HCEC 1CT (cell line): ENCODE data around the gene LSP1.
"Not testable (repeated sequence)": the region's sequence is repeated elsewhere in the genome, so short reads cannot be mapped to it uniquely, and the experiment has no call there.

Experiments used
- DNase-seq: peaks from one replicate; pipeline ENCODE4 v3.0.0-alpha.2; 2017

LSP1 gene

GRCh38 chr11:1852877-1853276 is at the start of gene LSP1:
LSP1 (plus strand) TSS chr11:1853084; CDS start chr11:1853145, 61 bp downstream.
- no peak for DNase-seq

- DNase-seq = no peak
These were observed 49.6 kb upstream of the LSP1 start for GRCh38 chr11:1803246-1803645.

DNA sequence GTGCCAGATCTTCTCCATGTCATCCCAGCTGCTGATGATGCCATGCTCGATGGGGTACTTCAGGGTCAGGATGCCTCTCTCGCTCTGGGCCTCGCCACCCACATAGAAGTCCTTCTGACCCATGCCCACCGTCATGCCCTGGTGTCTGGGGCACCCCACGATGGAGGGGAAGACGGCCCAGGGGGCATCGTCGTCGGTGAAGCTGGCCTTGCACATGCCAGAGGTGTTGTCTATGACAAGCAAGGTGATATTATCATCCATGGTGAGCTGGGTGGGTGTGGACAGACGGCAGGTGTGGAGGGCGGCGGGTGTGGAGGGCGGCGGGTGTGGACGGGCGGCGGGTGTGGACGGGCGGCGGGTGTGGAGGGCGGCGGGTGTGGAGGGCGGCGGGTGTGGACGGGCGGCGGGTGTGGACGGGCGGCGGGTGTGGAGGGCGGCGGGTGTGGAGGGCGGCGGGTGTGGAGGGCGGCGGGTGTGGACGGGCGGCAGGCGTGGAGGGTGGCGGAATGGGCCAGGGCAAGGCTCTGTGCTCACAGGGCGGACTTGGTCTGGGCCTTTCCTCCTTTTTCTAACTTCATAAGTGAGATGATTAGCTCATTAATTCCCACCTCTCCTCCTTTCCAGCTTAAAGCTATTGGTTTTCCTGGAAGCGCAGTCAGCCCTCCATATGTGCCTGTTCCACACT is 48.9 kb upstream of the LSP1 start:
- DNase-seq = not testable (repeated sequence)

DNA sequence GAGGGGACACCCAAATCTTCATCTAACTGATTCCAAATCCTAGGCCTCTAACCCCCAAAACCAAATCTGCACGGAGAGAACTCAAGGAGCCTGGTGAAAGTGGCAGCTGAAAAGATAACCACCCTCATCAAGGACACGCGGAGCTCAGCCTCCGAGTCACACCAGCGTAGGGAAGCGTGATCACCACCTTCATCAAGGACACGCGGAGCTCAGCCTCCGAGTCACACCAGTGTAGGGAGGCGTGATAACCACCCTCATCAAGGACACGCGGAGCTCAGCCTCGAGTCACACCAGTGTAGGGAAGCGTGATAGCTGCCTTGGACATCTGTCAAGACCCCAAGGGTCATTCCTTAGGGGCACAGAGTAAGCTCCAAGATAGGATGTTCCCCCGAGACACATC is 47.4 kb upstream of the LSP1 start:
- DNase-seq = no peak

- no peak for DNase-seq
These were observed 45.5 kb upstream of the LSP1 start for GRCh38 chr11:1807264-1807995.

DNA sequence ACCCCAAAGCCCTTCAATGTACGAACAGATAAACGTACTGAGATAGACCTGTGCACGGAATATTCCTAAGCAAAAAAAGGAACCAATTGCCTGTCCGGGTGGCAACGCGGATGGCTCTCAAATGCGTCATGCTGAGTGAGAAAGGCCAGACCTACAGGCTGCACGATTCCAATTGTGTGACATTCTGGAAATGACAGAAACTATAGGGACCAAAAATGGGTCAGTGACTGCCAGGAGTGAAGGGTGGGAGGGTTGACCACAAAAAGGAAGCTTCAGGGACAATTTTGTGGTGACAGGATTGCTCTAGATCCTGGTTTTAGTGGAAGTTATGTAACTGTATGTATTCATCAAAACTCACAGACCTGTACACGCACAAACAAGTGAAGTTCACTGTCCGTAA is 42.1 kb upstream of the LSP1 start:
- no peak for DNase-seq

DNA sequence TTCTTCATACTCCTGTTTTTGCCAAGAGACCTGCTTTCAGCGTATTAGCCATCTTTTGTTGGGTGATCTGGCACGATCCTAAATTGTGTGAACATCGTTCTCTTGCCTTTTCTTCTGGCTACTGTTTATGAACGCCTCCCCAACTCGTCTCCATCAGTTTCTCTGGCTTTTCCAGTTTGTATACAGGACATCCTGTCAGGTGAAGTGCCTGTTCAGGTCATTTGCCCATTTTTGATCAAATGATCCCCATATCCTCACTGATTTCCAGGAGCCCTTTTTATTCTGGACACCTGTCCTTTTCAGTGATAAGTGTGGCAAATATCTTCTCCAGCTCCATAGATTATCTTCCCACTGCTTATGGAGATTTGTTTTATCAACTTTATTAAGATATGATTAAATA is 40.6 kb upstream of the LSP1 start:
- DNase-seq = no peak

- no peak for DNase-seq
These were observed 40.1 kb upstream of the LSP1 start for GRCh38 chr11:1812801-1813200.

DNA sequence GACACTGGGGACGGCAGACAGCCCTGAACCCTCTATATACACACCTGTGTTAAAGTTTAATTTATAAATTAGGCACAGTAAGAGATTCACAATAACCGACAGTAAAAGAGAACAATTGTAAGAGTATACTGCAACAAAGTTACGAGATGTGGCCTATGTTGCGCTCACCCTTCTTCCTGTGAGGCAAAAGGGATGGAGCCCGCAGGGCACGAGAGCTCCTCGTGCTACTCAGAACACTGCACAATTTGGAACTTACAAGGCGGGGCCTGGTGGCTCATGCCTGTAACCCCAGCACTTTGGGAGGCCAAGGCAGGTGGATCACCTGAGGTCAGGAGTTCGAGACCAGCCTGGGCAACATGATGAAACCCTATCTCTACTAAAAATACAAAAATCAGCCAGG is 39.5 kb upstream of the LSP1 start:
- not testable (repeated sequence) for DNase-seq

GRCh38 chr11:1814691-1815090 is 38.2 kb upstream of the LSP1 start:
- no peak for DNase-seq

GRCh38 chr11:1815311-1815710 is 37.6 kb upstream of the LSP1 start:
- DNase-seq = no peak

DNA sequence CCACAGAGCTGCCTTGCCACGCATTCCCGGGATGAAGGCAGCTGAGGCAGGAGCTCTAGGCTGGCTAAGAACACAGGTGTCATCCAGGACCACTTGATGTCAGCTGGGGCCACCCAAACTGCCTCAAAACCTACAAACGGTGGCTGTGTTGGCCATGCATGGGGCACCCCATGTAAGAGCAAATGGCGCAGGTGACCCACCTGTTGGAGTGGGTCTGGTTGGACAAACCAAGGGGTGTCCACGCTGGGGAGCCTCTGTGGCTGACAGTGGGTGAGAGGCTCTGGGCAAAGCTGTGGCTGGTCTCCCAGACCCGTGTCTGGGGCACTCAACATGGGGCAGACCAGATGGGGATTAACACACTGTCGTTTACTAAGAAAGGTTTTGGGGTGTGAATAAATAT is 37.1 kb upstream of the LSP1 start:
- DNase-seq = no peak

- DNase-seq = no peak
These were observed 35.9 kb upstream of the LSP1 start for GRCh38 chr11:1817000-1817399.

DNA sequence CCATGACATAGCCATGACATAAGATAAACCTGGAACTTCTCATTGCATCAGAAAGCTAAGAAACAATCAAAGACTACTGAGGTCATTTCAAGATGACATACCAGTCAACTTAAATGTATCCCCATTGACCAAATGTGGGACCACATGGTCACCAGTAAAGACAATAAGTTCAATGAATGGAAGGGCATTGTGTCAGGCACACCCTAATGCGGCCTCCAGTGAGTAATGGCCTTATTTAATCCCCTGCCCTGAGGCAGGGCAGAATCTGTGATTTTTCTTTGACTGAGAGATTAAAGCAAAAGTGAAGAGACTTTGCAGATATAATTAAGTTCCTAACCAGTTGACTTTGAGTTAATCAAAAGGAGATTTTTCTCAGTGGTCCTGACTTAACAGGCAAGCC is 35.4 kb upstream of the LSP1 start:
- DNase-seq = no peak

GRCh38 chr11:1819074-1819473 is 33.8 kb upstream of the LSP1 start:
- no peak for DNase-seq

GRCh38 chr11:1820463-1821325 is 32.2 kb upstream of the LSP1 start:
- no peak for DNase-seq

DNA sequence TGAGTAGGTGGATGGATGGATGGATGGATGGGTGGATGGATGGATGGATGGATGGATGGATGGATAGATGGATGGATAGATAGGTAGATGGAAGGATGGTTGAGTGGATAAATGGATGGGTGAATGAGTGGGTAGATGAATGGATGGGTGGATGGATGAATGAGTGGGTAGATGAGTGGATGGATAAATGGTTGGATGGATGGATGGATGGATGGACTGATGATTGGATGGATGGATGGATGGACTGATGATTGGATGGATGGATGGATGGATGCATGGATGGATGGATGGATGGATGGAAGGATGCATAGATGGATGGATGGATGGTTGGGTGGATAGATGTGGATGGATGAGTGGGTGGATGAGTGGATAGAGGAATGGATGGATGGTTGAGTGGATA is 31.3 kb upstream of the LSP1 start:
- no peak for DNase-seq

DNA sequence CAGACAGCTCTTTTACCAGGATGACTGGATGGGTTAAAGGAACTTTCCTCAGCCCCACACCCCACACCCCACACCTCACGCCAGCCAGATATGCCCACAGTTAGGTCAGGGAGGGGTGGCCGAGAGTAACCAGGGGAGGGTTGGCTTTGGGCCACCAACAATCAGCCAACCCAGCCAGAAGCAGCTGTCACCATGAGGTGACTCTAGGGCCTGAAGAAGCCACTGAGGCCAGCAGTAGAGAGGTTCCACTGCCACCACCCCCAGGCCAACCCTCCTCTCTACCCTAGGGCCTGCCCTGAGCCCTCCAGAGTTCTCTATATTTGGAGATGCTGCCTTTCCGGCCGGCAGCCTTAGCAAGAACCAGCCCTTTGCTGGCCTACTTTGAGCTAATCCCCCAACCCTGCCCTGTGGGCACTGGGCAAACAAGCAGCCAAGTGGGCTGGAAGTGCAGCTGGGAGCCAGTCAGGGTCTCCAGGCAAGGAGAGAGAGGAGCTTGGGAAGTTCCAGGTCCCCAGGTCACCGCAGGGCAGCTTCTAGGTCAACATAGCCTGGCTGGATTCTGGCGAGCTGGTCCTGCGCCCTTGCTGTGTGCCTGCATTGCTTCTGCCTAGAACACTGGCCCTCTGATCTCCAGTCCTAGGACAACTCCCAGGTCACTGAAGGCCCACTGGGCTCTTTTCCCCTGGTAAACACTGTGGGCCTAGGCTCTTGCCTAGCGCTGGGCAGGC is 30.1 kb upstream of the LSP1 start:
- no peak for DNase-seq

DNA sequence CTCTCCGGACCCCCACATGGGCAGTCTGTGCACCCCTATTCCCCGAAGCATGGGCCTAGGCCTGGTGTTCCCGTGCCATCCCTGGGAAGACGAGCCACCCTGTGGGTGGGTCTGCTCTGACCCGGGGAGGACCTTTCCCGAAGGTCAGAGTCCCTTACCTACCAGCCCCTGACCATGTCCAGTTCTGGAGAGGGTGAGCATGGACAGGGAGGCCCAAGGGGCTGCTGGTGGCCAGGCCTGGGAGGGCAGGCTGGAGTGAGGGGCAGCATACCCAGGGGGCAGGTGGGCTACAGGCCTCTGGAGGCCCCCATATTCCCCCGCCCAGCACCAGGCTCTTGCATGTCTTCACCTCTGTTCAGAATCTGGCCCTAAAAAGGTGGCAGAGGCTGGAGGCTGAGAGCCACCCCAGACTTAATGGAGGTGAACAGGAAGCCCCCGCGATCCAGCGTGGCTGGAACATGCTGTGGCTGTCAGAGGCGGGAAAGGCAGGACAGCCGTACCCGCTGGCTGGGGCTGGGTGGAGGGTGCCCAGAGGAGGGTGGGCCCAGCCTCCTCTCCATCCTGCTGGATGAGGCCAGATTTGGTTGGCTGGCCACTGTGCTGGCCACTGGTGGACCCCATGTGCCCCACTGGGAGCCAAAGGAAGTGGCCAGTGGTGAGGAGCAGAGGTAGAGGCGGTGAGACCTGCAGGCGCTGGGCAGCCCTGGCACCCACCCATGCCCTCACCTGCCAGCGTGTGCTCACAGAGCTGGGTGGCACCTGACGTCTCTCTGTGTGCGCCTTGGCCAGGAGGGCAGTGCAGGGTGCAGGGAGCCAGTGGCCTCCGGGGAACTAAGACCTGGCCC is 29.3 kb upstream of the LSP1 start:
- no peak for DNase-seq

DNA sequence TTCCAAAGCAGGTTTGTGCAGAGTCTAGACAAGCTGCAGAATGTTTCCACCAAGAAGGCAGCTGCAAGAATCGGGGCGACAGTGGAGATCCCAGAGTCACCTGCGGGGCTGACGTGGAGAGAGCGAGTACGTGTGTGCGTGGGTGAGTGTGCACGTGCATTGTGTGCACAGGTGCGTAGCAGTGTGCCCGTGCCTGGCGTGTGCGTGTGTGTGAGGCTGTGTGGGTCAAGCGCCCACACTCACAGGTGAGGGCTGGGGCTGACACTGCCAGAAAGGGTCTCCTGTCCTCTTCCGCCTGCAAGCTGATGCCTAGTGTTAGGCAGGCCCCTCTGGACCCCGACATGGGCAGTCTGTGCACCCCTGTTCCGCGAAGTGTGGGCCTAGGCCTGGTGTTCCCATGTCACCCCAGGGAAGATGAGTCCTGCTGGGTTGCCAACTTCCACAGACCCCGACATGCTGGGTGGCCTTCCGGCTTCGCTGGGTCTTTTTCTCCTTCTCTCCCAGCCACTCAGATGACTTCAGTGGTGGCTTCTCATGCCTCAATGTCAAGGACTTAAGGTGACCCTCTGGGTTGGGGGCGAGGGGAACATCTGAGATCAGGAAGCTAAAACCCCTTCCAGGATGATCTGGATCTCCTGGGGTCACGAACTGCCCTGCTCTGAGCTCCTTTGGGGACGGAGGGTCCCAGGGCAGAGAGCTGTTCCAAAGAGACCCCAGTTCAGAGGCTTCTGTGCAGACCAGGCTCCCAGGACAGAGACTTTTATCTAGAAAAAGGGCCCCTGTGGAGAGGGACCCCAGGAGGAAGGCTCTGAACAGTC is 28.5 kb upstream of the LSP1 start:
- DNase-seq = no peak
